ENCODE measurements around the gene PAX3.

The PAX3 gene

DNA sequence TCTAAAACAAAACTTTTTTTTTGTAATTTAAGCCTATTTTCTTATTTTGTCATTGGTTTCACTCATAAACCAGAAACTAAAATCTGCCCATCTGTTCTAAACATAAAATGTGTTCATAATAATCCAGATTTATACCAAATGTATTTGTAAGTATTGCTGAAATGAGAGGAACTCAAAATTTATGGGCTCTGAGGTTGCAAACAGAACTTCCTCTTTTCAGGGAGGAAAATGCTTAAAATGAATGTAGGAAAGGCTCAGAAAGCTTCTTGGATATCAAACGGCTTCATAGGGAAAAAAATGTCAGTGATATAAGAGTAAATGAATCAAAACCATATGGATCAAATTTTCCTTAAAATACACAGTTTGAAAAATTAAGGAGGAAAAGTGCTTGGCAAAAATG is 83.9 kb downstream of the PAX3 start:
- DNase-seq (ENCODE audit: extremely low read depth, insufficient read length), result no peak

GRCh38 chr2:222213049-222213448 is 85.7 kb downstream of the PAX3 start:
- Histone ChIP-seq H3K36me3 (ENCODE audit: control insufficient read depth, insufficient read depth, low read length) (no peaks in the 10 kb centered on the region), H3K27me3 (replicated peaks; ENCODE audit: control insufficient read depth, insufficient read depth, low read length) (no peaks in the 10 kb centered on the region; the same call in 1 of the 2 replicates), H3K4me3 (replicated peaks; ENCODE audit: low read depth, low read length) (no peak overlapping the region)
- no peak for DNase-seq (ENCODE audit: extremely low read depth, insufficient read length)
- TF ChIP-seq, protein P1, sequence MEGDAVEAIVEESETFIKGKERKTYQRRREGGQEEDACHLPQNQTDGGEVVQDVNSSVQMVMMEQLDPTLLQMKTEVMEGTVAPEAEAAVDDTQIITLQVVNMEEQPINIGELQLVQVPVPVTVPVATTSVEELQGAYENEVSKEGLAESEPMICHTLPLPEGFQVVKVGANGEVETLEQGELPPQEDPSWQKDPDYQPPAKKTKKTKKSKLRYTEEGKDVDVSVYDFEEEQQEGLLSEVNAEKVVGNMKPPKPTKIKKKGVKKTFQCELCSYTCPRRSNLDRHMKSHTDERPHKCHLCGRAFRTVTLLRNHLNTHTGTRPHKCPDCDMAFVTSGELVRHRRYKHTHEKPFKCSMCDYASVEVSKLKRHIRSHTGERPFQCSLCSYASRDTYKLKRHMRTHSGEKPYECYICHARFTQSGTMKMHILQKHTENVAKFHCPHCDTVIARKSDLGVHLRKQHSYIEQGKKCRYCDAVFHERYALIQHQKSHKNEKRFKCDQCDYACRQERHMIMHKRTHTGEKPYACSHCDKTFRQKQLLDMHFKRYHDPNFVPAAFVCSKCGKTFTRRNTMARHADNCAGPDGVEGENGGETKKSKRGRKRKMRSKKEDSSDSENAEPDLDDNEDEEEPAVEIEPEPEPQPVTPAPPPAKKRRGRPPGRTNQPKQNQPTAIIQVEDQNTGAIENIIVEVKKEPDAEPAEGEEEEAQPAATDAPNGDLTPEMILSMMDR (IDR thresholded peaks at IDR 0.05; ENCODE audit: insufficient read depth, low read length, poor library complexity, severe bottlenecking), result no peak

More for the DNA sequence above, 83.9 kb downstream of the PAX3 start:
- Histone ChIP-seq H3K36me3 (ENCODE audit: control insufficient read depth, insufficient read depth, low read length) (no peaks in the 10 kb centered on the region), H3K4me3 (replicated peaks; ENCODE audit: low read depth, low read length) (no peak overlapping the region), H3K27me3 (replicated peaks; ENCODE audit: control insufficient read depth, insufficient read depth, low read length) (no peaks in the 10 kb centered on the region; the same call in 1 of the 2 replicates)
- TF ChIP-seq, protein P1 (IDR thresholded peaks at IDR 0.05; ENCODE audit: insufficient read depth, low read length, poor library complexity, severe bottlenecking), result no peak

DNA sequence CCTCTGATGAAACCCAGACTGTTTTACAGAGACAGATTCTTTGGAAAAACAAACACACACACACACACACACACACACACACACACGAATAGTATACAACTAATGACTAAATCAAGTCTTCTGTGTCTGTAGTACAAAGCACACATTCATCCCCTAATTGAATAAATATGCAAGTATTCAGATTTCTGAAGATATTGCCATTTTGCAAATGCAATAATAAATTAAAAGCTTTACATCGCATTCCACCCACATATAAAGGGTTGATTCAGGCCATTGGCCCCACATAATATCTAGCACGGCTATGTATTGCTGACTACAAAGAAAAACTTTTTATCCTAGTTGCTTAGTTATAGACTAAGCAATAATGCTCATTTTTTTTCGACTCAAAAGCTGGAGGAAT is 86.2 kb downstream of the PAX3 start:
- Histone ChIP-seq H3K4me3 (replicated peaks; ENCODE audit: low read depth, low read length) (no peak overlapping the region), H3K36me3 (ENCODE audit: control insufficient read depth, insufficient read depth, low read length) (no peaks in the 10 kb centered on the region), H3K27me3 (replicated peaks; ENCODE audit: control insufficient read depth, insufficient read depth, low read length) (no peaks in the 10 kb centered on the region; the same call in 1 of the 2 replicates)
- no peak for DNase-seq (ENCODE audit: extremely low read depth, insufficient read length)
- TF ChIP-seq, protein P1 (IDR thresholded peaks at IDR 0.05; ENCODE audit: insufficient read depth, low read length, poor library complexity, severe bottlenecking), result no peak

GRCh38 chr2:222208010-222208690 is 90.6 kb downstream of the PAX3 start:
- DNase-seq (ENCODE audit: extremely low read depth, insufficient read length), result no peak
- TF ChIP-seq, protein P1 (IDR thresholded peaks at IDR 0.05; ENCODE audit: insufficient read depth, low read length, poor library complexity, severe bottlenecking), result no peak
- Histone ChIP-seq H3K27me3 (replicated peaks; ENCODE audit: control insufficient read depth, insufficient read depth, low read length) (no peaks in the 10 kb centered on the region), H3K36me3 (ENCODE audit: control insufficient read depth, insufficient read depth, low read length) (no peaks in the 10 kb centered on the region), H3K4me3 (replicated peaks; ENCODE audit: low read depth, low read length) (no peak overlapping the region)

- H3K36me3 ChIP-seq (ENCODE audit: control insufficient read depth, insufficient read depth, low read length), result no peaks in the 10 kb centered on the region
- H3K27me3 ChIP-seq (replicated peaks; ENCODE audit: control insufficient read depth, insufficient read depth, low read length), result no peaks in the 10 kb centered on the region
- DNase-seq (ENCODE audit: extremely low read depth, insufficient read length), result no peak
These were observed 93.7 kb downstream of the PAX3 start for GRCh38 chr2:222205136-222205535.

More at GRCh38 chr2:222205136-222205535, 93.7 kb downstream of the PAX3 start:
- TF ChIP-seq, protein P1 (IDR thresholded peaks at IDR 0.05; ENCODE audit: insufficient read depth, low read length, poor library complexity, severe bottlenecking), result no peak
- H3K4me3 ChIP-seq (replicated peaks; ENCODE audit: low read depth, low read length), result no peak overlapping the region

Measured in GM06990 (cell line).